Amniotic stem cell (primary cell): Measurements from ENCODE around the gene NTNG2.

Source experiments
- DNase-seq: peaks from one replicate; lab custom pipeline; 2025; lab: John Stamatoyannopoulos, UW

The NTNG2 gene

DNA sequence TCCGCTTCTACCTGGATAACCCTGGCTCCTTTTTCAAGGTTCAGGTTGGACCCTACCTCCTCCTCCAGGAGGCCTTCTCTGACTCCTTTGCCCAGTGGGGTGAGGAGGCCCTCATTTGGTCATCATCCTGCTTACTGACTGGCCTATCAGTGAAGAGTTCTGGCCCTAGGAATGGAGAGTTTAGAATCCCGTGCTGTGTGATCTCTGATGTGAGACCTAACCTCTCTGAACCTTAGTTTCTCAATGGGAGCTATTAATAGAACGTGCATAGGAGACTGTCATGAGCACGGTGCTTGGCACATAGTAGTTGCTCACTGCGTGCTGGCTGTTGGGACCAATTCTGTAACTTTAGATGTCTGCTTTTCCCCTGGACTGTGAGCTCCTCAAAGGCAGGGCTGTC is 10.3 kb downstream of the NTNG2 start:
- no peak for DNase-seq

DNA sequence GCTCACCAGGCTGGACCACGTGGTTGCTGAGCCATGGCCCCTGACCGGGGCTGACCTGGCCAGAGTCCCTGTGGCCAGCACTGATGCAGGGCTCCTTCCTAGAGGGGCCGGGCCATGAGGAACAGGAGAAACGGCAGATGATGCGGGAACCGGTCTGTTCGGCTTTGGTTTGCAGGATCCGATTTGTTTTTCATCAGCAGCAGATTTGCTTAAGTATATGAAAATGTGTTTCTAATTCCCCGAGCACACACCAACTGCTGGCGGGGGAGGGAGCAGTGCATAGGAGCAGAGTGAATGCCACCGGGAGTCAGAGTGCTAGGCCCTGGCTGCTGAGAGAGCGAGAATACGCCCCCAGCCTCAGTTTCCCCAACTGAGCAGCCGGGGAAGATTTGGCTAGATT is 13.6 kb downstream of the NTNG2 start:
- no peak for DNase-seq

DNA sequence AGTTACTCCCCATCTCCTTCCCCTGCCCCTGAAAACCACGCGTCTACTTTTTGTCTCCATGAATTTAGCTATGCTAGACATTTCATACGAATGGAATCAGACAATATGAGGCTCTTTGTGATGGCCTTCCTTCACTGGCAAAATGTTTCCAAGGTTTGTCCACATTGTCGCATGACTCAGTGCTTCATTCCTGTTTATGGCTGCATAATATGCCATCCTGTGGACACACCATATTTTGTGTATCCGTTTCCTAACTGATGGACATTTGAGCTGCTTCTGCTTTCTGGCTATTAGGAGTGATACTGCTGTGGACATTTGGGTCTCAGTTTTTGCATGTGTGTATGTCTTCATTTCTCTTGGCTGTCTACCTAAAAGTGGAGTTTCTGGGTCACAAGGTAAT is 14.5 kb downstream of the NTNG2 start:
- DNase-seq, result no peak

DNA sequence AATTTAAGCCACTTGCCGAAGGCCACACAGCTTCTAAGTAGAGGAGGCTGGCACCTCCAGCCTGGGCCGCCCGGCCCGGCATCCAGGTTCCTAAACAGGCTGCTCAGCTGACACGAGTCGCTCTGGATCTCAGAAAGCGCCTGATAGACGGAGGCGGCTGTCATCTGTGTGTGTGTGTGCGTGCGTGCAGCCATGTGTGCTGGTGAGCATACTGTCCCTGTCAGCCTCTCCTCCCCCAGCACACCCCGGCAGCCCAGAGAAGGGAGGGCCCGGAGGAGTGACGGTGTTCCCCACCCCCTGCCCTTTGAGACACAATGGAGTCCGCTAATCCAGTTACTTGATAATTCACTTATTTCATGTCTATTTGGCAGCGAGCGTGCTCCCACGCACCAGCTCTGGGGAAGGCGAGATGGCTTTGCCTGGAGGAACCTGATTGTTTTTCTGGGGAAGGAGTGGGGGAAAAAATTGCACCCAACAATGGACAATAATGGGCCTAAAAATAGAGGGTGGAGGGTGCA is 20.0 kb downstream of the NTNG2 start:
- no peak for DNase-seq

DNA sequence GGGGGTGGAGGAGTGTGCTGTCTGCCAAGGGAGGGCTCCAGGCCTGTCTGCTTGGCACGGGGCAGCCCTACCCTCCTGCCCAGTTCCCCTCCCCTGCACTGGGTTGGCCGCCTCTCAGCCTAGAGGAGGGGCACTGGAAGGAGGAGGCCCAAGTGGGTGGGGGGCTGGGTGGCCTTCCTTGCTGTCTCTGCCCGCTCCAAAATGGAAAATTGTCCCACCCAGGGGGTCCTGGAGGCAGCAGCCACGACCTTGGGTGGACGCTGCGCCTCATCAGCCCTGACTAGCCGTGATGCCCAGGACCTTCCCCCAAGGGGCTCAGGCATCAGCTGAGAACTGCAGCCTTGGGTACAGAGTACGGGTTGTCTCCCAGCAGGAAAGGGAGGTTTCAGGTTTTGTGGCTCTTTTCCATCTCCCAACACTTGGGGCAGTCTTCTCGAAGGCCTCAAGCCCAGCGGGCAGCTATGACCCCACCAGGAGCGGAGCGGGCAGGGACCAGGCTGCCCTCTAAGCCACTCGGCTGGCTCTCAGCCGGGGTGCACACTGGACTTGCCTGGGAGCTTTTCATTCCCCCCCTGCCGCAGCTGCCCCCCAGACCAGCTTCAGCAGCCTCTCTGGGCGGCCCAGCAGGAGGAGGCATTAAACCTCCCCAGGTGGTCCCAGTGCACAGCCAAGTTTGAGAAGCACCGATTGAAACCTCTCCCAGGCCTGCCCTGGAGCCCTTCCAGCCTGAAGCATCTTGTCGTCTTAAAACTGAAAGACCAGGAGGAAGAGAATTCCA is 20.6 kb downstream of the NTNG2 start:
- DNase-seq, result no peak

DNA sequence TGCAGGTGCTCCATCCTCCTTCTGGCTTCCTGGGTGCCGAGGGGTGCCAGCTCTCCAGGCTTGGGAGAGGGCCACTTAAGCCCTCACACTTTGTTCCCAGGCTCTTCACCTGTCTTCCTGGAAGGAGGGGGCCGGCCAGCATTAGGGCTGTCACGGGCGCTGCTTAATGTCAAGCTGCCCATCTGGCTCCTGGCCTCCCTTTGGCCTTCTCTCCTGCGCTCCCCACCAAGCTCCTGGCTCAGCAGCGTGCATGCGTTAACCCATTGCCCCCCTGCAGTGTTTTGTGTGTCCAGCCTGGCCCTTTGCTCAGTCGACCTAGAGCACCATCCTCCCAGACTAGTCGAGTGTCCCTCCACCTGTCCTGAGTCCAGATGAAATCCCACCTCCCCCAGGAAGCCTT is 21.3 kb downstream of the NTNG2 start:
- no peak for DNase-seq

DNA sequence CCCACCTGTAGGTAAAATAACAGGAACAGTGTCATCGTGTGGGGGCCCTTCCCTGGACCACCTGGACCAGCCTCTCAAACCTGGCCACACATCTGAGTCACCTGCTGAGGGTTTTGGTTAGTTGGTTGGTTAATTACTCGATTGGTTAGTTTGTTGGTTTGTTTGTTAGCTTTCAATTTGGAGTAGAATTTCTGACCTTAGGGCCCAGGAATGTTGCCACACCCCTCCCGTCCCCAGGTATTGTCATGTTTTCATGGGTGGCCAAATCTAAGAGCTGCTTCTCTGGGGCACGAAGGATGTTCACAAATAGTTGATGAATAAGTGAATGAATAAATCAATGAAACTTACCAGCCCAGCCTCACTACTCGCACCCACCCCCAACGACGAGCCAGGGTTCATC is 21.9 kb downstream of the NTNG2 start:
- no peak for DNase-seq

DNA sequence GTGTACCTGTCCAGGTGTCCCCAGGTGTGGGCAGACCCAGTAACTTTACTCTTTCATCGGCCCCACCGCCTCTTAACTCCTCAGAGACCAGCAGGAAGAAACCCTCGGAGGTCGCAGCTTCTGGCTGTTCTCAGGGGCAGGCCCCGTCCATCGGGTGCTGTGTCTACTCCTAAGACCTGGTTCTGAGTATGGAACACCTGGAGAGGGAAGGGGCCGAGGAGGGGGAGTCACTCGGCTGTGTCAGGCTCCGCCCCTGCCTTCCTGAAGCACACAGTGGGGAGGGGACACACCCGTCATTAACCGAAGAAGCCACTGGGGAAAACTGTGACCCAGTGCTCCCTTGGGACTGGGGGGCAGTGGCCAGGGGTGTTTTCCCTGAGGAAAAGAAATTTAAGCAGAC is 22.3 kb downstream of the NTNG2 start:
- DNase-seq, result no peak

DNA sequence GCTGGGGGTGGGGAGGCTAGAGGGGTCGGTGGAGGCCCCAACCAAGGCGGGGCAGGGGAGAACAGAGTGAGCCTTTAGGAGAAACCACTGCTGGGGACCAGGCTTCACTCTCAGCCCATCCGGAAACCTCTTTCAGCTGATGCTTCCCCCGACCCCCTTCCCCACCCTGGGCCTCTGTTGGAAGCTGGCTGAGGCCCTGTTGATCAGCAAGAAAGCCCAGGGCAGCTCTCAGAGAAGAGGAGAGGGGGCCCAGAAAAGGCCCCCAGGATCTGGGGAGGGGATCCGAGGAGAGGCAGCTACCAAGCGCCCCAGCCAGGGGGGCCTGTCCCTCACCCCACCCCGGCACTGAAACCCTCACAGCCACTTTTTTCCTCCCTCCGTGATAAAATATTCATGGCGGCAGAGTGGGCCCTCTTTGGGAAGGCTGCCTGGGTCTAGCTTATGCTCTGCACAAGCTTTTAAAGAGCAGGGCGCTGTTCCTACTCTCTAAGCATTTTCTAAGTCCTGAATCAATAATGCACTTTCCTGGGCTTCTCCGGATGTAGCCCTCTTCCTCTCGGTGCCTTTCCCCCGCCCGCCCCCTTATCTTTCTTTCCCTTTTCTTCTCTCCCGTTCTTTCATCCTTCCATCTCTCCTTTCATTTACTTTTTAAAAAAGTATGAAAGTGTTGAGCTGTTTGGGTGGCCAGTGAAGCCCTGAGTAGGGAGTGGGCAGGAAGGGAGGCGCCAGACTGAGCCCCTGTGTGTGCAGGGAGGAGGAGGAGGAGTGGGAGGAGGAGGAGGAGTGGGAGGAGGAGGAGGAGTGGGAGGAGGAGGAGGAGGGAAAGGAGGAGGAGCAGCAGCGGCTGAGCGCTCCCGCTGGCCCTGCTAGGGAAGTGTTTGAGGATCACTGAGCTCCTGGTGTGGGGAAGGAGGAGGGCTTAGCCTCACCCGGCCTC is 23.5 kb downstream of the NTNG2 start:
- no peak for DNase-seq

DNA sequence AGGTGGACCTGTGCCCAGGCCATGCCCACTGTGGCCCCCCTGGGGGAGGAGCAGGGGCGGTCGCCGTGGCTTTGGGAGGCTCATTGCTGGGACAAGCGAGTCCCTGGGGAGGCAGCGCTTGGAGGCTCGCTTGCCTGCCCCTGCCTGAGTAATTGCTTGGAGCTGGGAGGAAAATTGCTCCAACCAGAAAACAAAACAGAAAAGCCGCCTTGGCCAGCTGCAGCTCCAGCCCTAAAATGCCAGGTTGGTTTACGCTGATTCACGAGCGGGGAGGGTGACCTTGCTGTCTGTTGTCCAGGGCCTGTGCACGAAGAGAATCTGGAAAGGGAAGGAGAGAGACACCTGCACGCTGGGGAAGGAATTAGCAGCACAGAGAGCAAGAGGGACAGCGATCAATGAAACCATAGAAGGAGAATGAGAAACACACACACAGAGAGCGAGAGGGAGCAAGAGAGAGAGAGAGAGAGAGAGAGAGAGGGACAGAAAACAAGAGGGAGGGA is 25.3 kb downstream of the NTNG2 start:
- DNase-seq, result no peak

DNA sequence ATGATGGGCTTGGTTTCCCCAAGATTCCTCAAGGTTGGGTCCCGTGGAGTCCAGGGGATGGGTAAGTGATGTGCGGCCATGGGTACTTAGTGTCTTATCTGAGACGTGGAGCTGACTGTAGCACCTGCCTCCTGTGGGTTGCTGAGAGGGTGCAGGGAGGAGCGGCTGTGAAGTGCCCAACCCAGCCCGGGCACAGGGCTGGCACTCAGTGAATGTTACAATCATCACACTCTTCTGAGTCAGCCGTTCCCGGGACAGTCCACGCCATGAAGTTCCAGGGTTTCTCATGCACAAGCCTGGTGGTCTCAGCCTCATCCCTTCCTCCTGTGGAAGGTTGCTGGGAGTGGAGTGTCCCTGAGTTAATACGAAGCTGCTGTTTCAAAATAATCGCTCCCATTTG is 29.1 kb downstream of the NTNG2 start:
- DNase-seq, result no peak

DNA sequence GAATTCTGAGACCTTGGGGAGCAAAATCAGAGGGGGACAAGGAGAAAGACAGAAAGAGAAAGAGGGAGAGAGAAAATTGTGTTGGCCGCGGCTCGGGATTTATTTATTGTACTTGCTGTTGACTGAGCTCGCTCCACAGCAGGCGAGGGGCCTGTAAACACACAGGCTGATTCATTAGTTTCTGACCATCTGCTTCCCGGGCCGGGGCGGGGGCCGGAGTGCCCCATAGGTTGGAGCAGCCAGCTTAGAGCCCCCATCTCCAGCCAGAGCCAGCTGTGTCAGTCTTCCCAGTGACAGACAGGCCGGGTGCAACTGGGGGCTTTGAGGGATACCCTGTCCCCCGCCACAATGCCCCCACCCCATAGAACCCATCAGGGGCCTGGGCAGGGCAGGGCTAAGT is 30.9 kb downstream of the NTNG2 start:
- DNase-seq, result no peak

DNA sequence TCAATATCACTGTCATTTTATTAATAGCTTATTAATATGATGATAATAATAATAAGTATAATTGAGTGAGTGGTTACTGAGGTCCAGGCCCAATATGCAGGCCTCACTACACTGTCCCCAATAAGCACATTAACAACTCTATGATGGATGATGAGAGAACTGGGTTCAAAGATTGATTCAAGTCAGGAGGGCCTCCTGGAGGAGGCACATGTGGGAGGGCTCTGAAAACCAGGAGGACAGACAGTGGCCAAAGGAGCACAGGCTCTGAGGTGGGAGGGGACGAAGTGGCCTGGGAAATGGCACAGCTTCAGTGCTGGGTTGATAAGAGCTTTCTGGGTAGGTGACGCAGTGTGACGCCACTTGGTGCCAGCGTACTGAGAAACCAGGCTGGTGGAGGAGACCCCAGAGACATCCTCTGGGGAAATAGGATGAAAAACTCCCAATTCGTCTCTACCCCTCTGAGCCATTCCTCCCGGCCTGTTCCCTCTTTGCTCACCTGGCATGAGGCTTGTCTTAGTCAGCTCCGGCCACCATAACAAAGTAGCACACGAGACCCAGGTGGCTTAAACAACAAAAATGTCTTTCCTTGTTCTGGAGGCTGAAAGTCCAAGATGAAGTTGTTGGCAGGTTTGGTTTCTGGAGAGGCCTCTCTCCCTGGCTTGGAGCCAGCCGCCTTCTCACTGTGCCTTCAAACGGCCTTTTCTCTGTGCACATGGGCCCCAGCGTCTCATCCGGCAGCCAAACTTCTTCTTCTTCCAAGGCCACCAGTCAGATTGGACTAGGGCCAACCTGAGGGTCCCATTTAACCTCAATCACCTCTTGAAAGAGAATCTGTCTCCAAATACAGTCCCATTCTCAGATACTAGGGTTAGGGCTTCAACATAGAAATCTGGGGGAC is 31.6 kb downstream of the NTNG2 start:
- DNase-seq, result no peak

DNA sequence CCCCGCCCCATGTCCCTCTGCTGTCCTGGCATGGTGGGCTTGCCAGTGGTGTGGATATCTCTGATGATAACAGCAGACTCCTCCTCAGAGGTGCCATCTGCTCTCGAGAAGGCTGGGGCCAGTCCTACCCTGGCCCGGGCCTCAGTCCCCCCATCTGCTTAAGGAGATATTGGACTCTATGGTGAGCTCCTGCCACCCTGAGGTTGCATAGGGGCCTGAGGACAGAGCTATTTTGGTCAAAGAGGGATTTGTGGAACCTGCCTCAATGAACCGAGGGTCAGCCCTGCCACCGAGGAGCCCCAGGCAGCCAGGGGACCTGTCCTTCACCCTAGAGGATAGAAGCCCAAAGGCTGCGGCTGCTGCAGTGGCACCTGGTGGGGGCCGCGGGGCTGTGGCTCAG is 32.6 kb downstream of the NTNG2 start:
- no peak for DNase-seq

DNA sequence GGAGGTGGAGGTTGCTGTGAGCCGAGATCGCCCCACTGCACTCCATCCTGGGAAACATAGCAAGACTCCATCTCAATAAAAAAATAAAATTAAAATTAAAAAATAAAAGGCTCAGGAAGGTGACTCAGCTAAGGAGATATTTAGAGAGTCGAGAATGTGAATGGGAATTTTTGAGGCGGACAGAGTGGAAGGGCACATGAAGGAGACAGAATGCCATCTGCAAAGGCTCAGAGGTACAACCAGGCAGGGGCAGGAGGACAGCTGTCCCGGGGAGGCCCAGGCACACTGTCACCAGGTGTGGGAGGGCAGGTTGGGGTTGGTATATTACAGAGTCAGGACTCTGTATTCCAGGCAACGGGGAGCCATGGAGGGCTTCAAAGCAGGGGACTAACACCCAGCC is 35.5 kb downstream of the NTNG2 start:
- DNase-seq, result no peak

DNA sequence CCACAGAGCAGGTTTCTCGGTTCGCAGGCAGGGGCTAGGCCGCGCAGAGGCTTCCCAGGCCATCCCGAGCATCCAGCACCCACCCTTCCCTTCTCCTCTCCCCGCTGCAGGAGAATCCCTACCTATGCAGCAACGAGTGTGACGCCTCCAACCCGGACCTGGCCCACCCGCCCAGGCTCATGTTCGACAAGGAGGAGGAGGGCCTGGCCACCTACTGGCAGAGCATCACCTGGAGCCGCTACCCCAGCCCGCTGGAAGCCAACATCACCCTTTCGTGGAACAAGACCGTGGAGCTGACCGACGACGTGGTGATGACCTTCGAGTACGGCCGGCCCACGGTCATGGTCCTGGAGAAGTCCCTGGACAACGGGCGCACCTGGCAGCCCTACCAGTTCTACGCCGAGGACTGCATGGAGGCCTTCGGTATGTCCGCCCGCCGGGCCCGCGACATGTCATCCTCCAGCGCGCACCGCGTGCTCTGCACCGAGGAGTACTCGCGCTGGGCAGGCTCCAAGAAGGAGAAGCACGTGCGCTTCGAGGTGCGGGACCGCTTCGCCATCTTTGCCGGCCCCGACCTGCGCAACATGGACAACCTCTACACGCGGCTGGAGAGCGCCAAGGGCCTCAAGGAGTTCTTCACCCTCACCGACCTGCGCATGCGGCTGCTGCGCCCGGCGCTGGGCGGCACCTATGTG is 36.1 kb downstream of the NTNG2 start:
- DNase-seq, result no peak

DNA sequence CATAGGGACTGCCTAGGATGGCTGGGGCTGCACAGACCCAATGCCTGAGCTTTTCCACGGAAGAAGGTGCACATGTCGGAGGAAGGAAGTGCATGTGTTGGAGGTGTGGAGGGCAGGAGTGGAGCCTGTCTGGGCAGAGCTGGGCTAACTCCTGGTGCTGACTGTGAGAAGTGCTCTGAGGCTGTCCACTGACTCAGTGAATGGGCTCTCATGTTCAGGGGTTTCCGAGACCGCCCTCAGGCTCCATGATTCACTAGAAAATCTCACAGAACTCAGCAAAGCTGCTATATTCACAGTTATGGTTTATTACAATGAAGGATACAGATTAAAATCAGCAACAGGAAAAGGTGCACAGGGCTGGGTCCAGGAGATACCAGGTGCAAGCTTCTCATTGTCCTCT is 37.2 kb downstream of the NTNG2 start:
- no peak for DNase-seq

DNA sequence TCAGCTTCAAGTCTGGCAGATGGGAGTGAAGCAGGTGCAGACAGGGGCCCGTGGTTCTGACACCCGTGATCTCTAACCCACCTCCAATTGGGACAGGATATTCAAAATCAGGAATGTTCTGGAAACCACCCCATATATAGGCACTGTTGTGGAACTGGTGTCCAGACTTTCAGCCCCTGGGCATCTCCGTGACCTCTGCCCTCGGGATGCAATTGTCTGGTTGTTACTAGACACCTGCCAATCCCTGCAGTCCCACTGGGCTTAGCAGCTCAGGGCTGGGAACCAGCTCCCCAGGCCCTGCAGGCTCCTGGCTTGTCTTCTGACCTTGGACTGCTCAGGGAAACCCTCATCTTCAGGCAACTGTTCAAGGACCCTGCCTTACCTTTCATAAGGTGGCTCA is 38.8 kb downstream of the NTNG2 start:
- DNase-seq, result no peak

DNA sequence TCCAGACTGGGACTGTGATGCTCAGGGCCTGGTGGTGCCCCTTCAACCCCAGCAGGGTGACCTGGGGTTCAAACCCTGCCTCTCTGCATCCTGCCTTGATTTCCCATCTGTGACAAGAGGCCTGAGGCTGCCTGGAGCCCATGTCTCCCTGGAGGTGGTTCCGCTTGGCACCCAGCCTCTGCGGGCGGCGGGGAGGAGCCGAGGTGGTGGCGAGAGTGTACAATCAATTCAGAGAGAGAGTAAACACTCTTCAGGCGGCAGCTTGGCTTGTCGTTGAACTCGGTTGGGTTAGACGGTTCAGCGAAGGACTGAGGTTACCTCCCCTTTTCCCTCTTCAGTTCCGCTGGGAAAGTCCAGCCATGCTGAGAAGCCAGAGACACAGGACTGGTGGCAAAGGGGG is 39.3 kb downstream of the NTNG2 start:
- no peak for DNase-seq

DNA sequence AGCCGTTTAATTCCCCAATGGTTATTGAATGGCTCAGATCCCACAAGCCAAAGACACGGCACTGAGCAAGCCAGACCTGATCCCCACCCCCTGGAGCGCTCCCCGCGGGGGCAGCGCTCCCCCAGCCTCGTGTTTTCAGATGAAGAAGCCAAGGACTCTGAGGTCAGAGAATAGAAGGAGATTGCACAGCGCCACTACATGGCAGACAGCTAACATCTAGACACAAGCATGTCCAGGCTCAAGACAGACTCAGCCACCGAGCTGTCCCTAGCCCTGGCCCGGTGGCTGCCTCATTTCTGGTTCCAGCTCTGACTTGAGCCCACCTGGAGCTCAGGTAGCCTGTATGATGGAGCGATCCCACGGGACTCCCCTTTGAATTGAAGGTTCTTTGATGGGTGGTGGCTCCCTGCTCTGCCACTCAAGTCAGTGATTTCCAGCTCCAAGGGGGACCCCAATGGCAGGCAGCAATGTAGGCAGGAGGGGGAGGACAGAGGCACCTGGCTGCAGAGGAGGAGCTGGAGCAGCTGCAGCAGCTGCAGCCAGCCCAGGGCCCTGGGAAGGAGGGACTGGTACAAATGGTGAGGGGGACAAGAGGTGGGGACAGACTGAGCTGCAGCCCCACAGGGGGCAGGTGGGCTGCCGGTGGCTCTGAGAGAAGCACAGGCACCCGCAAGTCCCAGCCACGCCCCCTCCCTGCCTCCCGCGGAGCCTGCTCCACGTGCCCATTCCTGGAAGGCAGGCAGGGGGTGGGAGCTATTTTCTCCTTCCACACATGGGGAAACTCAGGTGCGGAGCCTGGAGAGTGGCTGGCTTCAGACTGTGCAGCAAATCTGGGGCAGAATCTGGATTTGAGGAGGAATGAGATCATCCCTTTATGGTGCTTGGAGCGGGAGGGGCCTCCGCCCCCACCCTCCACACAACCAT is 40.2 kb downstream of the NTNG2 start:
- no peak for DNase-seq
